DND-41 (cell line): ENCODE data around the gene GABBR2.

ENCODE experiments used
- EZH2 ChIP-seq: IDR thresholded peaks from 3 replicates; pipeline ENCODE4 v1.6.1; 2012; ENCODE audit warnings: borderline replicate concordance, low read depth, mild to moderate bottlenecking, moderate library complexity, low read length, inconsistent platforms; ENCODE audit not compliant: severe bottlenecking
- TF ChIP-seq, protein P1 (sequence below): IDR thresholded peaks from 2 replicates; pipeline ENCODE4 v1.5.1; 2012; ENCODE audit warnings: borderline replicate concordance, low read length, moderate library complexity, mild to moderate bottlenecking; ENCODE audit not compliant: poor library complexity, severe bottlenecking; ENCODE audit errors: extremely low read depth

GRCh38 chr9:98430535-98431292, 278.0 kb downstream of the GABBR2 start:
- TF ChIP-seq, protein P1, sequence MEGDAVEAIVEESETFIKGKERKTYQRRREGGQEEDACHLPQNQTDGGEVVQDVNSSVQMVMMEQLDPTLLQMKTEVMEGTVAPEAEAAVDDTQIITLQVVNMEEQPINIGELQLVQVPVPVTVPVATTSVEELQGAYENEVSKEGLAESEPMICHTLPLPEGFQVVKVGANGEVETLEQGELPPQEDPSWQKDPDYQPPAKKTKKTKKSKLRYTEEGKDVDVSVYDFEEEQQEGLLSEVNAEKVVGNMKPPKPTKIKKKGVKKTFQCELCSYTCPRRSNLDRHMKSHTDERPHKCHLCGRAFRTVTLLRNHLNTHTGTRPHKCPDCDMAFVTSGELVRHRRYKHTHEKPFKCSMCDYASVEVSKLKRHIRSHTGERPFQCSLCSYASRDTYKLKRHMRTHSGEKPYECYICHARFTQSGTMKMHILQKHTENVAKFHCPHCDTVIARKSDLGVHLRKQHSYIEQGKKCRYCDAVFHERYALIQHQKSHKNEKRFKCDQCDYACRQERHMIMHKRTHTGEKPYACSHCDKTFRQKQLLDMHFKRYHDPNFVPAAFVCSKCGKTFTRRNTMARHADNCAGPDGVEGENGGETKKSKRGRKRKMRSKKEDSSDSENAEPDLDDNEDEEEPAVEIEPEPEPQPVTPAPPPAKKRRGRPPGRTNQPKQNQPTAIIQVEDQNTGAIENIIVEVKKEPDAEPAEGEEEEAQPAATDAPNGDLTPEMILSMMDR, result no peak
- no peak for TF ChIP-seq EZH2
